GM18951 (cell line): ENCODE results near the gene ZBP1.

Experiments
- POLR2A ChIP-seq: IDR thresholded peaks from 4 replicates; pipeline ENCODE4 v1.6.1; 2011; ENCODE audit warnings: mild to moderate bottlenecking; ENCODE audit not compliant: insufficient read length, insufficient read depth; ENCODE audit errors: extremely low read depth
- in situ Hi-C: fragments of 300-500 bp; cut with MboI; formaldehyde crosslinking; loops from one replicate; pipeline ENCODE4 v1.12.0; 2022; ENCODE audit warnings: low sequenced_read_pairs, mixed read lengths, inconsistent platforms; ENCODE audit not compliant: unreplicated experiment

The ZBP1 gene

DNA sequence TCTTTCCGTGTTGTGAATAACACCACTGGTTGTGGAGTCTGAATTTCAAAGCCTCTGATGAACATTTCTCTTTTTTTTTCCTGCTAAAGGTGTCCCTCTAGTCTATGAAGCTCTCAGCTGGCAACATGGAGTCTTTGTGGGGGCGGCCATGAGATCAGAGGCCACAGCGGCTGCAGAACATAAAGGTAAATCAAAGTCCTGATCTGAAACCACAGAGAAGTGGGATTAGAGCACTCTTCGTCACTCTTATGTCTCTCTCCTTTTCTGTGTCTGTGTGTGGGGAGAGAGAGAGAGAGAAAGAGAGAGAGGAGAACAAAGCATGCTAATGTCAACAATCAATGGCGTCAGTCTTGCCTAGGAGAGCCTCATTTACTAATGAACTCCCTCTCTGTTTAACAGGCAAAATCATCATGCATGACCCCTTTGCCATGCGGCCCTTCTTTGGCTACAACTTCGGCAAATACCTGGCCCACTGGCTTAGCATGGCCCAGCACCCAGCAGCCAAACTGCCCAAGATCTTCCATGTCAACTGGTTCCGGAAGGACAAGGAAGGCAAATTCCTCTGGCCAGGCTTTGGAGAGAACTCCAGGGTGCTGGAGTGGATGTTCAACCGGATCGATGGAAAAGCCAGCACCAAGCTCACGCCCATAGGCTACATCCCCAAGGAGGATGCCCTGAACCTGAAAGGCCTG is 55.1 kb downstream of the ZBP1 start:
- TF ChIP-seq POLR2A: no peak
- in situ Hi-C loops: loop anchor here (25.0 kb wide), 1 partner anchor 478 kb away; no protein-coding TSS in a partner anchor

DNA sequence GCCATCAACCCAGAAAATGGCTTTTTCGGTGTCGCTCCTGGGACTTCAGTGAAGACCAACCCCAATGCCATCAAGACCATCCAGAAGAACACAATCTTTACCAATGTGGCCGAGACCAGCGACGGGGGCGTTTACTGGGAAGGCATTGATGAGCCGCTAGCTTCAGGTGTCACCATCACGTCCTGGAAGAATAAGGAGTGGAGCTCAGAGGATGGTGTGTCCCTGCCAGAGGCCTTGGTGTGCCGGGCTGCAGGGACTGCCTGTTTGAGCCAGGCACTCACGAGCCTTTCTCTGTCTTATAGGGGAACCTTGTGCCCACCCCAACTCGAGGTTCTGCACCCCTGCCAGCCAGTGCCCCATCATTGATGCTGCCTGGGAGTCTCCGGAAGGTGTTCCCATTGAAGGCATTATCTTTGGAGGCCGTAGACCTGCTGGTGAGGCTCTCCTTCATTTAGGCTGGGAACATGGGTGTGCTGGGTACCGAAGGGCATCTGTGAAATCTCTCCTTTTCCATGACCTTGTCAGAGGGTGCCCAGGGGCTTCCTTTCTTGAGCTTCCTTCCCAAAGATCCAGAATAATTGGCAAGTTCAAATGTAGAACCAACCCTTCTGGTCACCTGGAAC is 55.9 kb downstream of the ZBP1 start:
- in situ Hi-C loops: loop anchor here (25.0 kb wide), 1 partner anchor 477 kb away; no protein-coding TSS in a partner anchor
- TF ChIP-seq POLR2A: no peak

DNA sequence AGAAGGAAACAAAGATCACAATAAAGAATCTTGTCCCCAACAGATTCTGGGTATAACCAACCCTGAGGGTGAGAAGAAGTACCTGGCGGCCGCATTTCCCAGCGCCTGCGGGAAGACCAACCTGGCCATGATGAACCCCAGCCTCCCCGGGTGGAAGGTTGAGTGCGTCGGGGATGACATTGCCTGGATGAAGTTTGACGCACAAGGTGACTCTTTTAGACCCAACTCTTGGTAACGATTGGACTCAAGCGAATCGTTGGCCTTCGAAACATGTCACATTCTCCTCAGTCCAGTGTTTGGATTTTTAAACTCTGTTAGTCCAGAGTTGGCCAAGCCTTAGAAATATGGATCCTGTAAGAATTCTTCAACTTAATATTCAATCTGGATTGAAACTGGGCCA is 56.7 kb downstream of the ZBP1 start:
- in situ Hi-C loops: loop anchor here (25.0 kb wide), 1 partner anchor 476 kb away; no protein-coding TSS in a partner anchor
- no peak for TF ChIP-seq POLR2A

DNA sequence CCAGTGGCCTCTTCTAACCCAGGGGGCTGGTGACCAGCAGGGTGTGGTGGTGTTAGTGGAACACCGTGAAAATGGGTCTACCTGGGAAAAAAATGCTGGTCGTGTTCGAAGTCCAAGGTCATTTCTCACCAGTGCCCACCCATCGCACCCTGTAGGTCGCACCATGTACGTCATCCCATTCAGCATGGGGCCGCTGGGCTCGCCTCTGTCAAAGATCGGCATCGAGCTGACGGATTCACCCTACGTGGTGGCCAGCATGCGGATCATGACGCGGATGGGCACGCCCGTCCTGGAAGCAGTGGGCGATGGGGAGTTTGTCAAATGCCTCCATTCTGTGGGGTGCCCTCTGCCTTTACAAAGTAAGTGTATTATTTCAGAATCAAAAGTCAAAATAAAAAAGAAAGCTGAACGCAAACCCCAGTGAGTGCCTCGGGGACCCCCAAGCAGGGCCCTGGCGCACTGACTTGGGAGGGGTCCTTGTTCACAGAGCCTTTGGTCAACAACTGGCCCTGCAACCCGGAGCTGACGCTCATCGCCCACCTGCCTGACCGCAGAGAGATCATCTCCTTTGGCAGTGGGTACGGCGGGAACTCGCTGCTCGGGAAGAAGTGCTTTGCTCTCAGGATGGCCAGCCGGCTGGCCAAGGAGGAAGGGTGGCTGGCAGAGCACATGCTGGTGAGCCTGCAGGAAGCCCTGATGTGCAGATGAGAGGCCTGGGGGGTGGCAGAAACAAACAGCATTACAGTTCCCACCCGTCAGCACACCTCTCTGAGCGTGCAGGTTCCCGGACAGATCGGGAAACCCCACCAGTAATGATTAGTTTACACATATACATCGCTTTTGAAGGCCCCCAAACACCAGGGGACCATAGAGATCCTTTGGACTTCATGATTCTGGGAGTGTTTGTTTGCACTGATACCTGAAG is 57.4 kb downstream of the ZBP1 start:
- in situ Hi-C loops: loop anchor here (25.0 kb wide), 1 partner anchor 476 kb away; no protein-coding TSS in a partner anchor

DNA sequence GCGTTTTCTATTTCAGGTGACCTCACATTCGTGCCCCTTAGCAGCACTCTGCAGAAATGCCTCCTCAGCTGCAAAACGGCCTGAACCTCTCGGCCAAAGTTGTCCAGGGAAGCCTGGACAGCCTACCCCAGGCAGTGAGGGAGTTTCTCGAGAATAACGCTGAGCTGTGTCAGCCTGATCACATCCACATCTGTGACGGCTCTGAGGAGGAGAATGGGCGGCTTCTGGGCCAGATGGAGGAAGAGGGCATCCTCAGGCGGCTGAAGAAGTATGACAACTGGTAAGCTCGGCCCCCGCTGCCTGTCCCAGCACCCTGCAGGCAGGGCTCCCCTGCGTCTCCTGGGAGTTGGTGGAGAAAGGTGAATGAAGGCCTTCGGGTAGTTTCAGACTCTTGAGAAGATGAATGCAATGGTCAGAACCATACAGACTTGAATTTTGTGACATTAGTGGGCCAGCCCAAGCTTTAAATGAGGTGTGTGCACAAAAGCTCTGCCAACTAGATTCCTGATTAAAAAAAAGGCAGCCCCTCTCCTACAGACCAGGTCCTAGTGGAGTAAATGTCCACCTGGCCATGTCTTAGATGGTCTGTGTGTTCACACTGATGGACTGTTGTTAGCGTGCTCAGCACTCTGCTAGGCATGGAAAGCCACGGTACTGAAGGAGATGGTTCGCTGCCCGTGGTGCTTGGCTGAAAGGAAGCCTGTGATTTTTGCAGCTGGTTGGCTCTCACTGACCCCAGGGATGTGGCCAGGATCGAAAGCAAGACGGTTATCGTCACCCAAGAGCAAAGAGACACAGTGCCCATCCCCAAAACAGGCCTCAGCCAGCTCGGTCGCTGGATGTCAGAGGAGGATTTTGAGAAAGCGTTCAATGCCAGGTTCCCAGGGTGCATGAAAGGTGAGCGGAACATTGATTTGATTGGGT is 58.6 kb downstream of the ZBP1 start:
- no peak for TF ChIP-seq POLR2A
- in situ Hi-C loops: loop anchor here (25.0 kb wide), 1 partner anchor 474 kb away; no protein-coding TSS in a partner anchor

More for the DNA sequence above, 57.4 kb downstream of the ZBP1 start:
- no peak for TF ChIP-seq POLR2A

DNA sequence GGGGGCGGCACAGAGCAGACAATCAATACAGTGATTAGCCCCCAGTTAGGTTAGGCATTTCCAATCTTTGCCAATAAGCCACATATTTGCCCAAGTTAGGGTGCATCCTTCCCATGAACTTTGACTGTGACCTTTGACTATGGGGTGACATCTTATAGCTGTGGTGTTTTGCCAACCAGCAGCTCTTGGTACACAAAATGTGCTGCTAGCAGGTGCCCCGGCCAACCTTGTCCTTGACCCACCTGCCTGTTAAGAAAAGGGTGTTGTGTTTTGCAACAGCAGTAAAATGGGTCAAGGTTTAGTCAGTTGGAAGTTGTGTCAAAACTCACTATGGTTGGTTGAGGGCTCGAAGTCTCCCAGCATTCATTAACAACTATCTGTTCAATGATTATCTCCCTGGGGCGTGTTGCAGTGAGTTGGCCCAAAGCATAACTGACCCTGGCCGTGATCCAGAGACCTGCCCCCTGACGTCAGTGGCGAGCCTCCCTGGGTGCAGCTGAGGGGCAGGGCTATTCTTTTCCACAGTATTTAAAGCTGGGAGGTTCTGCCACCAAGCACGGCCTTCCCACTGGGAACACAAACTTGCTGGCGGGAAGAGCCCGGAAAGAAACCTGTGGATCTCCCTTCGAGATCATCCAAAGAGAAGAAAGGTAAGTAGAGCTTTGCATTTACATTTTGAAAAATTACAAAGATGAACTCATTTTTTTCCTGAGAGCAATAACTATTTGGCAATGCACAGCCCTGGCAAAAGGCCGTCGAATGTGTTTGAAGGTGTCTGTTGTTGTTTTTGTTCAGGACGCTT is 59.5 kb downstream of the ZBP1 start, which contains the start of gene PCK1:
Gene PCK1 (plus strand): TSS at position 557 of the 802 bp plus-strand sequence. CDS start 302 bp downstream, outside the sequence.
- in situ Hi-C loops: loop anchor here (25.0 kb wide), 1 partner anchor 473 kb away; no protein-coding TSS in a partner anchor
- no peak for TF ChIP-seq POLR2A

DNA sequence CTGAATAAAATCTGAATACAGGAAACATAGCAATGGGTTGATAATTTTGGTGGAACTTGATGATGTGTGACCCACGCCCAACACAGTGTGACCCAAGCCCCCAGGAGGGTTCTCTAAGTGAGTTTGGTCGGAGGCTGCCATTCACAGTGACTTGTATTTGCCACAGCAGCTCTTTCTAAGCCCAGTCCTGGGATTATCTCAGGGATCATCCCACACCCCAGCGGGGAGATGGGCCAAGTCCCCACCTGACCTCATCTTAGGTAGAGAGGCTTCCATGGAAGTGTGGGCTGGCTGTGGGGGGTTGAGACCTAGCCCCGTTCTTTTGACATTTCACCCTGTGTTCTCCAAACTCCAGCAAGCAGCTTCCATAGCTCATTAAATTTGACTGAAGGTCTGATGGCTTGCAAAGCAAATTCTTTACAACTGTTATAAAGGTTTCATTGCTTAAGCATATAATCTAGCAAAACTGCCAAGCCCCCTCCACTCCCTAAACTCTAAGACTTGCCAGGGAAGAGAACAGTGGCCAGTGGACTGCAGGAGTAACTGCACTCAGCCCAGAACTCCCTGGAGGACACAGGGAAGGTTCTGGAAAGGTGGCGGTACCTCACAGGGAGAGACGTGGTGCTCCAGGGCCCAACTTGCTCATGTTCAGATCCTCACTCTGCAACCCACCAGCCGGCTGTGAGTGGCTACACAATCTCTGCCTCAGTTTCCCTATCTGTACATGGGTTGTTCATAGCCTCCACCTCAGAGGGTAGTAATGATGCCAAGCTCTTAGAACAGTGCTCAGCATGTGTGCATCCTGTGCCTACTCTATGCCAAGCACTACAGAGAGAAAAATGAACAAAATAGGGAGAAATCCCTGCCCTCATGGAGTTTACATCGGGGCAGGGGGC is 60.3 kb downstream of the ZBP1 start:
- in situ Hi-C loops: loop anchor here (25.0 kb wide), 1 partner anchor 473 kb away; no protein-coding TSS in a partner anchor
- TF ChIP-seq POLR2A: no peak

DNA sequence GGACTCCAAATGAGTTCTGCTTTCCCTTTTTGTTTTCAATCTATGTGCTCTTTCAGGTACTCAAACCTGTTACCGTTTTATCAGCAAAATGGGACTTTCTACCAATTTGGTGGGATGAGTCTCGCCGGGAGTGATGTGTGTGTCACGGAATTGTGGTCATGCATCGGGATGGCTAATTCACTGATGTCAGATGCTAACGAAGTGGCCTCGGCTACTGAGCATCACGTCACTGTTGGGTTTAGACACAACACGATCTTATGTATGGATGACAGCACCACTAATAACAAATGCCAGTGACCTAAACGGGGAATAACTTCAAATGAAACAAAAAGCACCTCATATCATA is 61.0 kb downstream of the ZBP1 start:
- TF ChIP-seq POLR2A: no peak
- in situ Hi-C loops: loop anchor here (25.0 kb wide), 1 partner anchor 472 kb away; no protein-coding TSS in a partner anchor

DNA sequence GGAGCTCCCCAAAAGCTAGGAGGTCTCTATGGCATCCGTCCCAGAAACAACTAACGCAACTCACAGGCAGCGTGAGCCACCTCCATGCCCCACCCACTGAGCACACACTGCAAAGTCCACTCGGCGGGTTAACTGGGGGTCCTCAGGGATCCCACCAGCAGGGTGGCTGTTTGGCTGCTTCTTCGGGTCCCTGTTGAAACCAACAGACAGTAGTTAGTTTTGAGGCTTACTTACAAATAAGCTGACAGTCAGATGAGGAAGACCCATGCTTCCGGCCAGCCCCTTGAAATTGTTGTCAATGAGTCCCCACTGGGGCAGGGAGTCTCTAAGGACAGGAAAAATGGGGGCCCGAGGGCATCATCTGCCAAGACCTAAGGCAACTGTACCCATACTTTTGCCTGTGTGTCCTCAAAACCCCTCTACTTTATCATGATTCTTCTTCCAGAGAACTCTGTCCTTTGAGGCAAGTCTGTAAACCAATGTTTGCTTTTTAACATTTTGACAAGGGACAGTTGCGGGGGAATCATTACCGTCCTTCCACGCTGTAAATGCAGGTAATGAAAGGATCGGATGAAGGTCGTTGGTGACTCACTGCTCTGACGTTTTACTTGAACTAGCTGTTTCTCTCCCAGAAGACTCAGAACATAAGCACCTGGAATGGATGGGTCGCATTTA is 61.5 kb downstream of the ZBP1 start:
- in situ Hi-C loops: loop anchor here (25.0 kb wide), 1 partner anchor 471 kb away; no protein-coding TSS in a partner anchor
- no peak for TF ChIP-seq POLR2A
